Skeletal muscle cell (primary cell): ENCODE results near the gene CELF5.
A peak's percentile ranks its signal among the peaks of the same experiment; 100 is the strongest.
"Not testable (repeated sequence)": the region's sequence is repeated elsewhere in the genome, so short reads cannot be mapped to it uniquely, and the experiment has no call there.

Experiments
- DNase-seq: peaks from one replicate; pipeline ENCODE4 v3.0.0-alpha.2; 2010; ENCODE audit warnings: low read depth
- H3K4me3 ChIP-seq: 2 replicates; pipeline ENCODE4 v1.5.1; 2011; ENCODE audit warnings: low read depth, mild to moderate bottlenecking, control low read depth, low read length, moderate library complexity

CELF5 gene

GRCh38 chr19:3334749-3335430 lies 110.4 kb downstream of the CELF5 start:
- not testable (repeated sequence) for H3K4me3 ChIP-seq, DNase-seq

DNA sequence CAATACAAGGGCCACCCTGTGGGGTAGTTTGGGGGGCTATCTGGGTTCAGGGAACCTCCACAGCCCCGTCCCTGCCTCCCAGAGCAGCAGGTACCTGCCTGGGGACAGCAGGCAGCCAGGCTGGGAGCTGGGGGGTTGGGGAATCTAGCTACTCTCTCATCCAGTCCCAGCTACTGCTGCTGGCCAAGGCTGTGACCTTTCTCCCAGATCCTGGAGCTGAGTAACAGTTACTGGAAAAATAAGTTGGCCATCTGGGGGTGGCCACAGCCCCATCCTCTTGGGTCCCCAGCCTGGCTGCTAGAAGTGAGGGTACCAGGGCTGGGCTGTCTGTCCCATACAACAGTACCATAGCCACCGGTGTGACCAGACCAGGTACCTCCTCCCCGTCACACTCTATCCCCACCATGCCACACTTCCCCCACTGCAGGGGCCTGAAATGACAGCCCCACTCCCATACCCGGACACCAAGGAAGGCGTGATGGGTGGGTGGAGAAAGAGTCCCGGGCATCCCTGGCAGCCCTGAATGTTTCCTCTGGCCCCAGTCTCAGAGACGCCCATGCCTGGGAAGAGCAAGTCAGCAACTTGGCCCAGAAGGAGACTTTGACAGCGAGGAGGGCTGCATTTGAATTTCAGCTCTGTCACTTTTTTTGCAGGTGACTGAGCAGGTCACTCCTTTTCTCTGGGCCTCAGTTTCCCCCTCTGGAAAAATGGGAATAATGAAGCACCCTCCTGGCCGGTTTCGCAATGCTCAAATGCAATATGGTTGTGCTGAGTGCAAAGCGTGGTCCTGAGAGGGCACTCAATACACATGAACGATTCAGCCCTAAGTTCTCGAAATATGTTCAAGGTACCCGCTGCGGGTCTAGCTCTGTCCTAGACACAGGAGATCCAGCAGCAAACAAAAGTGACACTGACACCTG lies 111.2 kb downstream of the CELF5 start:
- DNase-seq: no peak
- no peak overlapping the region for H3K4me3 ChIP-seq

DNA sequence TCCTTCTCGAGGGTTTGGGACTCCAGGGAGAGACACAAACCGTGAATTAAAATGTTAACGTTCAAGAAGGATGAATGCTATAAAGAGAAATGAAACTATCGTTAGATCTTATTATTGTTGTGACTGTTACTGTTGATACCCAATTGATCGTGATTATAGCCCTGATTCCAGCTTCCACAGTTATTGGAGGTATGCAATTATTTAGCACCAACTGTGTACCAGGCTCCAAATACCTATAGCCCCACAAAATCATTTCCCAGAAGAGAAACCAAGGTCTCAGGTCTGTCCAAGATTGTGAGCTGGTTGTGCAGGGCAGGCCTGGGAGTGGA lies 111.9 kb downstream of the CELF5 start:
- DNase-seq: no peak
- no peak overlapping the region for H3K4me3 ChIP-seq

DNA sequence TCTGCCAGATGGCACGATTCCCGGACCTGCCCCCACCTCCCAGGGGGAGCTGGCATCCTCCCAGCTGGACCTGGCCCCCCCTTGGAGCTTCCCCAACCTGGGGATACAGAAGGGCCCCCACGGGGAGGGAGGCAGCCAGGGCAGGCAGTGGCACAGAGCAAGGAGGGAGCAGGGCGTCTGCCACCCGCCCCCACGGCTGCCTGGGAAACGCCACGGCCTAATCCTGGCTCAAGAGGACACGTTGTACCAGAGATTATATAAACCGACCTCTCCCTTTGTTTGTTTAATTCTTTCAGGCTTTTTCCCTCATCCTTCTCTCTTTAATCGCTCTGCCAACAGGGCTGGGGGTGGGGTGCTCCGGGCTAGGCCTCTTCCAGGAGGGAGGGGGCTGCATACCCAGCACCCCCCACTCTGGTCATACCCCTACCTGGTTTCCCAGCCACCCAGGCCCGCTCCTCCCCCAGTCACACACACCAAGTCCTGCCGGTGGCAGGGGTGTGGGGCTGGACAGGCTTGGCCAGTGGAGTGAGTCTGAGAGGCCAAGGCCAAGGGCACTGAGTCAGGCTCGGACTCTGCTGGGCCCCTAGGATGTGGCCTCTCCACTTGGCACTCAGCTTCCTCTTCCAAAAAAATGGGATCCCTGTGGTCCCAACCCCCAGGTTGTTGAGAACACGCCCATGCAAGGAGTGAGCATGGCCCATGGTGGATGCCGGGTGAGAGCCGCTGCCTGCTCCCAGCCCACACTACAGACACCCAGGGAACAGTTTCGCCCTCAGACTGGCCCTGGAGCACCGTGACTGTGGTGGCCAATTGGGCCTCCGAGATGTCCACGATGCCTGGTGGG lies 112.4 kb downstream of the CELF5 start:
- H3K4me3 ChIP-seq: no peak overlapping the region
- DNase-seq: peak; percentile 83

GRCh38 chr19:3338541-3339181 lies 114.2 kb downstream of the CELF5 start:
- DNase-seq: no peak
- no peak overlapping the region for H3K4me3 ChIP-seq

- no peak for DNase-seq
- H3K4me3 ChIP-seq: no peak overlapping the region
Observed at GRCh38 chr19:3340340-3340739, 115.9 kb downstream of the CELF5 start.

- DNase-seq: no peak
- H3K4me3 ChIP-seq: no peak overlapping the region
Observed at GRCh38 chr19:3342246-3342645, 117.8 kb downstream of the CELF5 start.

DNA sequence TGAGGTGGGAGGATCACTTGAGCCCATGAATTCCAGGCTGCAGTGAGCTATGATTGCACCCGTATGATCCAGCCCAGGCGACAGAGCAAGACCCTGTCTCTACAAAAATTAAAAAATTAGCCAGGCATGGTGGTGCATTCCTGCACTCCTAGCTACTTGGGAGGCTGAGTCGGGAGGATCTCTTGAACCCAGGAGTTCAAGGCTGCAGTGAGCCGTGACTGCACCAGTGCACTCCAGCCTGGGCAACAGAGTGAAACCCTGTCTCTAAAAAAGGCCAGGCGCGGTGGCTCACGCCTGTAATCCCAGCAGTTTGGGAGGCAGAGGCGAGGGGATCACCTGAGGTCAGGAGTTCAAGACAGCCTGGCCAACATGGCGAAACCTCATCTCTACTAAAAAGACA lies 118.5 kb downstream of the CELF5 start:
- H3K4me3 ChIP-seq, DNase-seq: not testable (repeated sequence)

GRCh38 chr19:3343619-3344502 lies 119.4 kb downstream of the CELF5 start:
- DNase-seq: peak; percentile 55
- no peak overlapping the region for H3K4me3 ChIP-seq

- DNase-seq: no peak
- no peak overlapping the region for H3K4me3 ChIP-seq
Observed at GRCh38 chr19:3344608-3345598, 120.4 kb downstream of the CELF5 start.

DNA sequence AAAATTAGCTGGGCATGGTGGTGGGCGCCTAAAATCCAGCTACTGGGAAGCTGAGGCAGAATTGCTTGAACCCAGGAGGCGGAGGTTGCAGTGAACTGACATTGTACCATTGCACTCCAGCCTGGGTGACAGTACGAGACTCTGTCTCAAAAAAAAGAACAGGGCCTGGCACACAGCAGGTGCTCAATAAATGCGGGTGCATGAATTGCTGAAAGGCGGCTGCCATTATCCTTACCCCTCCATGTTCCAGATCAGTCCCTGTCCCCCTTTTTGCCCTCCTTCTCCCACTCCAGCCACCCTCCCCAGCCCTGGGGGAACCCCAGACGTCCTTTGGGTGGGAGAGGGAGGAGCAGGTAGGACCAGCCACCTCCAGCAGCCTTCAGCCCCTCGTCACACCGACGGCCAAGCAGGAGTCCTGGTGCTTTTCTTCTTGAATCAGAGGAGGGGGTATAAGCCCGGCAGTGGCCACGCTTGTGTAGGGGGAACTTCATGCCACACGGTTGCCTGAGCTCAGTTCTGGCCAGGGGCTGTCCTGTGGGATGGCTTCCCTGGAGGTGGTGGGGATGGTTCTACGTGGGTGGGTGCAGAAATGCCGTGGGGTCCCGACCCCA lies 121.5 kb downstream of the CELF5 start:
- no peak overlapping the region for H3K4me3 ChIP-seq
- DNase-seq: no peak
